HepG2 (cell line): ENCODE data around the gene NOP9. TPM values are rescaled to one million over a fixed set of nuclear protein-coding genes. Genes with fewer than 3 reads are reported as not detected.

Source experiments
- CHD2 ChIP-seq: IDR thresholded peaks from 2 replicates; pipeline ENCODE4 v1.6.1; 2011; ENCODE audit warnings: low read depth, low read length, improper control_type of control experiment
- KDM4B ChIP-seq: sonication (generic); formaldehyde crosslinking; IDR thresholded peaks from 2 replicates; pipeline ENCODE4 v1.4.0; 2020; ENCODE audit warnings: missing genetic modification reagents
- MZF1 ChIP-seq: sonication (generic); formaldehyde crosslinking; IDR thresholded peaks from 2 replicates; pipeline ENCODE4 v1.8.1; 2023; ENCODE audit warnings: mild to moderate bottlenecking, missing genetic modification reagents, borderline replicate concordance
- ZFP37 ChIP-seq: sonication (generic); formaldehyde crosslinking; IDR thresholded peaks from 2 replicates; pipeline ENCODE4 v1.4.0; 2020; ENCODE audit warnings: missing genetic modification reagents, borderline replicate concordance
- ZNF333 ChIP-seq: sonication (generic); formaldehyde crosslinking; IDR thresholded peaks from 2 replicates; pipeline ENCODE4 v1.4.0; 2020; ENCODE audit warnings: mild to moderate bottlenecking, missing genetic modification reagents, borderline replicate concordance
- ZNF337 ChIP-seq: sonication (generic); formaldehyde crosslinking; IDR thresholded peaks from 2 replicates; pipeline ENCODE4 v1.5.1; 2020; ENCODE audit warnings: missing genetic modification reagents, low read depth, mild to moderate bottlenecking, borderline replicate concordance
- ZNF720 ChIP-seq: sonication (generic); formaldehyde crosslinking; IDR thresholded peaks from 2 replicates; pipeline ENCODE4 v1.4.0; 2020; ENCODE audit warnings: missing genetic modification reagents
- ZNF761 ChIP-seq: sonication (generic); formaldehyde crosslinking; conservative IDR thresholded peaks from 2 replicates; pipeline ENCODE4 v1.4.0; 2020; ENCODE audit warnings: mild to moderate bottlenecking, missing genetic modification reagents
- polyA plus RNA-seq, 8 experiments: library from polyadenylated mRNA; depleted of rRNA in 3 of 8; stranded (reverse) in 7 of 8; unstranded in 1 of 8; fragments of >200 nt; fragmentation: Illumina TruSeq in 4 of 8; extraction: Trizol in 4 of 8; gene quantifications; 2 replicates each; pipeline versions ENCODE4 v1.2.1 to v1.2.3, GENCODE V29; 2011 to 2016; ENCODE audit warnings: low read depth in 4 of 8, missing spikeins in 1 of 8, mixed read lengths in 1 of 8; ENCODE audit not compliant: insufficient read depth in 1 of 8
- total RNA-seq, 5 experiments: library from RNA; depleted of rRNA; stranded (reverse); fragments of >200 nt; fragmentation: Illumina TruSeq; extraction: Trizol; gene quantifications; 2 replicates each; pipeline ENCODE4 v1.2.3, GENCODE V29; 2016; ENCODE audit warnings: low read depth in 1 of 5
- TF ChIP-seq, protein P1 (sequence below): sonication (generic); formaldehyde crosslinking; IDR thresholded peaks from 2 replicates; pipeline ENCODE4 v1.4.0; 2020; ENCODE audit warnings: missing genetic modification reagents, borderline replicate concordance
- TF ChIP-seq, protein P2 (sequence below): sonication (generic); formaldehyde crosslinking; IDR thresholded peaks from 2 replicates; pipeline ENCODE4 v1.5.0; 2020; ENCODE audit warnings: missing genetic modification reagents
- TF ChIP-seq, protein P3 (sequence below): IDR thresholded peaks from 2 replicates; pipeline ENCODE4 v1.6.1; 2016; ENCODE audit warnings: low read depth, borderline replicate concordance
- TF ChIP-seq, protein P4 (sequence below): sonication (generic); formaldehyde crosslinking; IDR thresholded peaks from 2 replicates; pipeline ENCODE4 v1.4.0; 2020; ENCODE audit warnings: missing genetic modification reagents, borderline replicate concordance
- TF ChIP-seq, protein P5 (sequence below): sonication (generic); formaldehyde crosslinking; IDR thresholded peaks from 2 replicates; pipeline ENCODE4 v1.4.0; 2020; ENCODE audit warnings: missing genetic modification reagents, mild to moderate bottlenecking, borderline replicate concordance
- TF ChIP-seq, protein P6 (sequence below): sonication (generic); formaldehyde crosslinking; IDR thresholded peaks from 2 replicates; pipeline ENCODE4 v1.4.0; 2020; ENCODE audit warnings: missing genetic modification reagents, borderline replicate concordance

Gene NOP9
- total and polyA plus RNA-seq, 2 of the 13 experiments (the other 11 are each of a cell fraction or from before 2014, with no cell fraction given), result 24.5 to 61.6 TPM

DNA sequence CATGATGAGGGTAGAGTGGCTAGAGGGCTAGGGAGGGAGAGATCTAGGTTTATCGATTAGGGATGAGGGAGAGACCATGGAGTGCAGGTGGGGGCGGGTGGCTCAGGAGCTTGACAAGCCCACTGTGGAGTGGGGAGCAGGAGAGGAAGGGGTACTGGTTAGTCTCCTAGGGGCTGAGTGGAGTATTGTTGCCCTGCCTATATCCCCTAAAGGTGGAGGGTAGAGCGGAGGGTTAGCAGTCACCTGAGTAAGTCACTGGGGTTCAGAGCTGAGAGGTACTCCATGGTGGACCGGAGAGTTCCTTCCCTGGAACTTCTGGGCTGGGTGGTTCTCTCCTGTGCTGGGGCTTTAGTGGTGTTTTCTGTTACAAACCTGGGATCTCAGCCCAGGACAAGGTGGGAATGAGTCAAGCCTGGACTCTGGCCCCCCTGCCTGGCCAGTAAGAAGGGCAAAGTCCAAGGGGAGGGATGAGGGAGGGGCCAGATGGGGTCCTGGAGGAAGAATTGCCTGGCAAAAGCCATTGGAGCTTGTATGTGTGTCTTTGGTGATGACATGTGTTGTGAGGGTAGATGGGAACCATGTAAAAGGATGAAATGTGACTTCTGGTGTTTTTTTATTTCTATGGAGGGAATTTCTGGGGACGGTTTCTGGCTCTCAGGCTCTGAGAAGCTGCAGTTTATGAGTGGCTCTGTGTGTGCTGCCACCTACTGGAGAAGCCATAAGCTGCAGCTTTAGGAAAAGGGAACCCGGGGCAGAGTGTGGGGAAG is 8.1 kb downstream of the NOP9 start, which contains the start of gene CIDEB (continued):
- TF ChIP-seq, protein P1, sequence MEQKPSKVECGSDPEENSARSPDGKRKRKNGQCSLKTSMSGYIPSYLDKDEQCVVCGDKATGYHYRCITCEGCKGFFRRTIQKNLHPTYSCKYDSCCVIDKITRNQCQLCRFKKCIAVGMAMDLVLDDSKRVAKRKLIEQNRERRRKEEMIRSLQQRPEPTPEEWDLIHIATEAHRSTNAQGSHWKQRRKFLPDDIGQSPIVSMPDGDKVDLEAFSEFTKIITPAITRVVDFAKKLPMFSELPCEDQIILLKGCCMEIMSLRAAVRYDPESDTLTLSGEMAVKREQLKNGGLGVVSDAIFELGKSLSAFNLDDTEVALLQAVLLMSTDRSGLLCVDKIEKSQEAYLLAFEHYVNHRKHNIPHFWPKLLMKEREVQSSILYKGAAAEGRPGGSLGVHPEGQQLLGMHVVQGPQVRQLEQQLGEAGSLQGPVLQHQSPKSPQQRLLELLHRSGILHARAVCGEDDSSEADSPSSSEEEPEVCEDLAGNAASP, result peak; percentile 70
- TF ChIP-seq, protein P2, sequence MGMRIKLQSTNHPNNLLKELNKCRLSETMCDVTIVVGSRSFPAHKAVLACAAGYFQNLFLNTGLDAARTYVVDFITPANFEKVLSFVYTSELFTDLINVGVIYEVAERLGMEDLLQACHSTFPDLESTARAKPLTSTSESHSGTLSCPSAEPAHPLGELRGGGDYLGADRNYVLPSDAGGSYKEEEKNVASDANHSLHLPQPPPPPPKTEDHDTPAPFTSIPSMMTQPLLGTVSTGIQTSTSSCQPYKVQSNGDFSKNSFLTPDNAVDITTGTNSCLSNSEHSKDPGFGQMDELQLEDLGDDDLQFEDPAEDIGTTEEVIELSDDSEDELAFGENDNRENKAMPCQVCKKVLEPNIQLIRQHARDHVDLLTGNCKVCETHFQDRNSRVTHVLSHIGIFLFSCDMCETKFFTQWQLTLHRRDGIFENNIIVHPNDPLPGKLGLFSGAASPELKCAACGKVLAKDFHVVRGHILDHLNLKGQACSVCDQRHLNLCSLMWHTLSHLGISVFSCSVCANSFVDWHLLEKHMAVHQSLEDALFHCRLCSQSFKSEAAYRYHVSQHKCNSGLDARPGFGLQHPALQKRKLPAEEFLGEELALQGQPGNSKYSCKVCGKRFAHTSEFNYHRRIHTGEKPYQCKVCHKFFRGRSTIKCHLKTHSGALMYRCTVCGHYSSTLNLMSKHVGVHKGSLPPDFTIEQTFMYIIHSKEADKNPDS (CRISPR knock-in tag), result no peak
- TF ChIP-seq ZNF720 (no peak; the same call in 1 of the 2 replicates), ZNF333 (CRISPR knock-in tag) (0 out of 2 replicates have a peak, but pooled peaks have one; percentile 66), MZF1 (CRISPR knock-in tag) (no peak), ZNF337 (0 out of 2 replicates have a peak, but pooled peaks have one; percentile 57), CHD2 (no peak; the same call in 1 of the 2 replicates), KDM4B (peak; percentile 91; the same call in 1 of the 2 replicates), ZFP37 (peak; percentile 54; the same call in 1 of the 2 replicates), ZNF761 (CRISPR knock-in tag) (peak; percentile 96)
- TF ChIP-seq, protein P3, sequence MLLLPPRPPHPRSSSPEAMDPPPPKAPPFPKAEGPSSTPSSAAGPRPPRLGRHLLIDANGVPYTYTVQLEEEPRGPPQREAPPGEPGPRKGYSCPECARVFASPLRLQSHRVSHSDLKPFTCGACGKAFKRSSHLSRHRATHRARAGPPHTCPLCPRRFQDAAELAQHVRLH (CRISPR knock-in tag), result peak; percentile 98
- TF ChIP-seq, protein P4, sequence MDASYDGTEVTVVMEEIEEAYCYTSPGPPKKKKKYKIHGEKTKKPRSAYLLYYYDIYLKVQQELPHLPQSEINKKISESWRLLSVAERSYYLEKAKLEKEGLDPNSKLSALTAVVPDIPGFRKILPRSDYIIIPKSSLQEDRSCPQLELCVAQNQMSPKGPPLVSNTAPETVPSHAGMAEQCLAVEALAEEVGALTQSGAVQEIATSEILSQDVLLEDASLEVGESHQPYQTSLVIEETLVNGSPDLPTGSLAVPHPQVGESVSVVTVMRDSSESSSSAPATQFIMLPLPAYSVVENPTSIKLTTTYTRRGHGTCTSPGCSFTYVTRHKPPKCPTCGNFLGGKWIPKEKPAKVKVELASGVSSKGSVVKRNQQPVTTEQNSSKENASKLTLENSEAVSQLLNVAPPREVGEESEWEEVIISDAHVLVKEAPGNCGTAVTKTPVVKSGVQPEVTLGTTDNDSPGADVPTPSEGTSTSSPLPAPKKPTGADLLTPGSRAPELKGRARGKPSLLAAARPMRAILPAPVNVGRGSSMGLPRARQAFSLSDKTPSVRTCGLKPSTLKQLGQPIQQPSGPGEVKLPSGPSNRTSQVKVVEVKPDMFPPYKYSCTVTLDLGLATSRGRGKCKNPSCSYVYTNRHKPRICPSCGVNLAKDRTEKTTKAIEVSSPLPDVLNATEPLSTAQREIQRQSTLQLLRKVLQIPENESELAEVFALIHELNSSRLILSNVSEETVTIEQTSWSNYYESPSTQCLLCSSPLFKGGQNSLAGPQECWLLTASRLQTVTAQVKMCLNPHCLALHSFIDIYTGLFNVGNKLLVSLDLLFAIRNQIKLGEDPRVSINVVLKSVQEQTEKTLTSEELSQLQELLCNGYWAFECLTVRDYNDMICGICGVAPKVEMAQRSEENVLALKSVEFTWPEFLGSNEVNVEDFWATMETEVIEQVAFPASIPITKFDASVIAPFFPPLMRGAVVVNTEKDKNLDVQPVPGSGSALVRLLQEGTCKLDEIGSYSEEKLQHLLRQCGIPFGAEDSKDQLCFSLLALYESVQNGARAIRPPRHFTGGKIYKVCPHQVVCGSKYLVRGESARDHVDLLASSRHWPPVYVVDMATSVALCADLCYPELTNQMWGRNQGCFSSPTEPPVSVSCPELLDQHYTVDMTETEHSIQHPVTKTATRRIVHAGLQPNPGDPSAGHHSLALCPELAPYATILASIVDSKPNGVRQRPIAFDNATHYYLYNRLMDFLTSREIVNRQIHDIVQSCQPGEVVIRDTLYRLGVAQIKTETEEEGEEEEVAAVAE, result 0 out of 2 replicates have a peak, but pooled peaks have one; percentile 48
- TF ChIP-seq, protein P5, sequence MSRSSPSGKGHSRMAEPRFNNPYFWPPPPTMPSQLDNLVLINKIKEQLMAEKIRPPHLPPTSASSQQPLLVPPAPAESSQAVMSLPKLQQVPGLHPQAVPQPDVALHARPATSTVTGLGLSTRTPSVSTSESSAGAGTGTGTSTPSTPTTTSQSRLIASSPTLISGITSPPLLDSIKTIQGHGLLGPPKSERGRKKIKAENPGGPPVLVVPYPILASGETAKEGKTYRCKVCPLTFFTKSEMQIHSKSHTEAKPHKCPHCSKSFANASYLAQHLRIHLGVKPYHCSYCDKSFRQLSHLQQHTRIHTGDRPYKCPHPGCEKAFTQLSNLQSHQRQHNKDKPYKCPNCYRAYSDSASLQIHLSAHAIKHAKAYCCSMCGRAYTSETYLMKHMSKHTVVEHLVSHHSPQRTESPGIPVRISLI (CRISPR knock-in tag), result 0 out of 2 replicates have a peak, but pooled peaks have one; percentile 71
- TF ChIP-seq, protein P6, sequence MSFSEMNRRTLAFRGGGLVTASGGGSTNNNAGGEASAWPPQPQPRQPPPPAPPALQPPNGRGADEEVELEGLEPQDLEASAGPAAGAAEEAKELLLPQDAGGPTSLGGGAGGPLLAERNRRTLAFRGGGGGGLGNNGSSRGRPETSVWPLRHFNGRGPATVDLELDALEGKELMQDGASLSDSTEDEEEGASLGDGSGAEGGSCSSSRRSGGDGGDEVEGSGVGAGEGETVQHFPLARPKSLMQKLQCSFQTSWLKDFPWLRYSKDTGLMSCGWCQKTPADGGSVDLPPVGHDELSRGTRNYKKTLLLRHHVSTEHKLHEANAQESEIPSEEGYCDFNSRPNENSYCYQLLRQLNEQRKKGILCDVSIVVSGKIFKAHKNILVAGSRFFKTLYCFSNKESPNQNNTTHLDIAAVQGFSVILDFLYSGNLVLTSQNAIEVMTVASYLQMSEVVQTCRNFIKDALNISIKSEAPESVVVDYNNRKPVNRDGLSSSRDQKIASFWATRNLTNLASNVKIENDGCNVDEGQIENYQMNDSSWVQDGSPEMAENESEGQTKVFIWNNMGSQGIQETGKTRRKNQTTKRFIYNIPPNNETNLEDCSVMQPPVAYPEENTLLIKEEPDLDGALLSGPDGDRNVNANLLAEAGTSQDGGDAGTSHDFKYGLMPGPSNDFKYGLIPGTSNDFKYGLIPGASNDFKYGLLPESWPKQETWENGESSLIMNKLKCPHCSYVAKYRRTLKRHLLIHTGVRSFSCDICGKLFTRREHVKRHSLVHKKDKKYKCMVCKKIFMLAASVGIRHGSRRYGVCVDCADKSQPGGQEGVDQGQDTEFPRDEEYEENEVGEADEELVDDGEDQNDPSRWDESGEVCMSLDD, result no peak; the same call in 1 of the 2 replicates
